ENCODE measurements around the gene RBM20.
A peak's percentile ranks its signal among the peaks of the same experiment; 100 is the strongest.

The RBM20 gene

GRCh38 chr10:110791541-110792073 is 147.5 kb downstream of the RBM20 start:
- Histone ChIP-seq H3K4me3 (no peak overlapping the region), H3K27me3 (no peaks in the 10 kb centered on the region), H3K4me1 (peaks cover 9% of the 10 kb centered on the region), H3K9ac (no peak overlapping the region), H3K27ac (no peak overlapping the region), H4K20me1 (no peaks in the 10 kb centered on the region), H3K9me3 (no peaks in the 10 kb centered on the region), H3K36me3 (no peaks in the 10 kb centered on the region), H3K4me2 (no peak overlapping the region)
- TF ChIP-seq Cebpa-rat (IDR thresholded peaks at IDR 0.05): no peak

- H3K9ac ChIP-seq: no peak overlapping the region
- H3K4me1 ChIP-seq: peaks cover 9% of the 10 kb centered on the region
- no peaks in the 10 kb centered on the region for H3K36me3 ChIP-seq
- no peak overlapping the region for H3K4me3 ChIP-seq
- no peaks in the 10 kb centered on the region for H4K20me1 ChIP-seq
- no peak for TF ChIP-seq Cebpa-rat (IDR thresholded peaks at IDR 0.05)
- no peaks in the 10 kb centered on the region for H3K27me3 ChIP-seq
- H3K9me3 ChIP-seq: no peaks in the 10 kb centered on the region
- no peak overlapping the region for H3K4me2 ChIP-seq
- H3K27ac ChIP-seq: no peak overlapping the region
Observed at GRCh38 chr10:110792476-110793125, 148.5 kb downstream of the RBM20 start.

- Histone ChIP-seq H3K4me2 (no peak overlapping the region), H3K9ac (no peak overlapping the region), H3K36me3 (no peaks in the 10 kb centered on the region), H4K20me1 (no peaks in the 10 kb centered on the region), H3K27ac (no peak overlapping the region), H3K4me1 (peaks cover 9% of the 10 kb centered on the region), H3K9me3 (no peaks in the 10 kb centered on the region), H3K27me3 (no peaks in the 10 kb centered on the region), H3K4me3 (no peak overlapping the region)
- TF ChIP-seq Cebpa-rat (IDR thresholded peaks at IDR 0.05): no peak
Observed at GRCh38 chr10:110793128-110793812, 149.1 kb downstream of the RBM20 start.

- Histone ChIP-seq H4K20me1 (no peaks in the 10 kb centered on the region), H3K36me3 (no peaks in the 10 kb centered on the region), H3K27ac (no peak overlapping the region), H3K9ac (no peak overlapping the region), H3K4me1 (peaks cover 9% of the 10 kb centered on the region), H3K4me2 (no peak overlapping the region), H3K9me3 (no peaks in the 10 kb centered on the region), H3K4me3 (no peak overlapping the region), H3K27me3 (no peaks in the 10 kb centered on the region)
- TF ChIP-seq Cebpa-rat (IDR thresholded peaks at IDR 0.05): no peak
Observed at GRCh38 chr10:110793886-110794285, 149.8 kb downstream of the RBM20 start.

GRCh38 chr10:110794808-110795207 is 150.7 kb downstream of the RBM20 start:
- Histone ChIP-seq H3K27ac (no peak overlapping the region), H3K9me3 (no peaks in the 10 kb centered on the region), H3K27me3 (no peaks in the 10 kb centered on the region), H3K36me3 (no peaks in the 10 kb centered on the region), H3K4me3 (no peak overlapping the region), H3K4me1 (peaks cover 4% of the 10 kb centered on the region), H3K4me2 (no peak overlapping the region), H4K20me1 (no peaks in the 10 kb centered on the region), H3K9ac (no peak overlapping the region)
- TF ChIP-seq Cebpa-rat (IDR thresholded peaks at IDR 0.05): no peak

GRCh38 chr10:110797416-110797815 is 153.3 kb downstream of the RBM20 start:
- no peaks in the 10 kb centered on the region for H3K9me3 ChIP-seq
- no peaks in the 10 kb centered on the region for H4K20me1 ChIP-seq

GRCh38 chr10:110798340-110798739 is 154.2 kb downstream of the RBM20 start:
- Histone ChIP-seq H3K4me1 (peaks cover 11% of the 10 kb centered on the region), H3K27ac (no peak overlapping the region), H3K9me3 (no peaks in the 10 kb centered on the region), H3K36me3 (no peaks in the 10 kb centered on the region), H3K9ac (no peak overlapping the region), H3K27me3 (no peaks in the 10 kb centered on the region), H3K4me2 (no peak overlapping the region), H4K20me1 (no peaks in the 10 kb centered on the region), H3K4me3 (no peak overlapping the region)
- no peak for TF ChIP-seq Cebpa-rat (IDR thresholded peaks at IDR 0.05)

More at GRCh38 chr10:110797416-110797815, 153.3 kb downstream of the RBM20 start:
- no peak overlapping the region for H3K4me2 ChIP-seq
- TF ChIP-seq Cebpa-rat (IDR thresholded peaks at IDR 0.05): no peak
- no peaks in the 10 kb centered on the region for H3K36me3 ChIP-seq
- no peak overlapping the region for H3K9ac ChIP-seq
- H3K27ac ChIP-seq: no peak overlapping the region
- H3K4me1 ChIP-seq: peaks cover 2% of the 10 kb centered on the region
- no peak overlapping the region for H3K4me3 ChIP-seq
- no peaks in the 10 kb centered on the region for H3K27me3 ChIP-seq

GRCh38 chr10:110802090-110802489 is 158.0 kb downstream of the RBM20 start:
- no peak for TF ChIP-seq Cebpa-rat (IDR thresholded peaks at IDR 0.05)
- H3K27me3 ChIP-seq: no peaks in the 10 kb centered on the region
- no peaks in the 10 kb centered on the region for H4K20me1 ChIP-seq
- peaks cover 23% of the 10 kb centered on the region for H3K4me1 ChIP-seq
- no peak overlapping the region for H3K27ac ChIP-seq
- H3K36me3 ChIP-seq: no peaks in the 10 kb centered on the region
- H3K4me3 ChIP-seq: no peak overlapping the region
- H3K4me2 ChIP-seq: peak overlapping the region; percentile 29; the same call in 1 of the 2 replicates
- H3K9ac ChIP-seq: no peak overlapping the region
- no peaks in the 10 kb centered on the region for H3K9me3 ChIP-seq

- TF ChIP-seq Cebpa-rat (IDR thresholded peaks at IDR 0.05): no peak
- Histone ChIP-seq H3K4me3 (no peak overlapping the region), H3K27ac (no peak overlapping the region), H3K27me3 (no peaks in the 10 kb centered on the region), H3K9ac (no peak overlapping the region), H3K36me3 (no peaks in the 10 kb centered on the region), H3K9me3 (no peaks in the 10 kb centered on the region), H4K20me1 (no peaks in the 10 kb centered on the region), H3K4me2 (peak overlapping the region; percentile 29), H3K4me1 (peaks cover 23% of the 10 kb centered on the region)
Observed at GRCh38 chr10:110802551-110803238, 158.6 kb downstream of the RBM20 start.
